MG63 (cell line): Measurements from ENCODE around the gene DRG1. TPM values are rescaled to one million over a fixed set of nuclear protein-coding genes. Genes with fewer than 3 reads are reported as not detected.

Source experiments
- DNase-seq: peaks from one replicate; pipeline ENCODE4 v3.0.0-alpha.2; 2020
- H3K27me3 ChIP-seq: fragments of 250-450 bp; sonication (Bioruptor Pico); 2 replicates; pipeline ENCODE4 v1.5.1; 2020; ENCODE audit warnings: mild to moderate bottlenecking, moderate library complexity
- H3K36me3 ChIP-seq: fragments of 250-450 bp; sonication (Bioruptor Pico); 2 replicates; pipeline ENCODE4 v1.5.1; 2020; ENCODE audit warnings: mild to moderate bottlenecking, moderate library complexity
- H3K4me3 ChIP-seq: fragments of 250-450 bp; sonication (Bioruptor Pico); 2 replicates; pipeline ENCODE4 v1.5.1; 2020; ENCODE audit warnings: mild to moderate bottlenecking, moderate library complexity
- H3K9me3 ChIP-seq: fragments of 250-450 bp; sonication (Bioruptor Pico); 2 replicates; pipeline ENCODE4 v1.5.1; 2020; ENCODE audit warnings: mild to moderate bottlenecking, moderate library complexity
- total RNA-seq: library from RNA; depleted of rRNA; stranded (reverse); fragments of >200 nt; shearing (Covaris generic); gene quantifications from 2 replicates; pipeline ENCODE4 v1.2.3, GENCODE V29; 2014; ENCODE audit warnings: low replicate concordance

The DRG1 gene
- total RNA-seq, 1 experiment from 2014 or later: 51.7 TPM

GRCh38 chr22:31431950-31432349 lies 32.5 kb downstream of the DRG1 start:
- no peak for DNase-seq
- Histone ChIP-seq H3K36me3 (peaks cover 87% of the 10 kb centered on the region), H3K27me3 (no peaks in the 10 kb centered on the region), H3K9me3 (no peaks in the 10 kb centered on the region), H3K4me3 (no peak overlapping the region)

- Histone ChIP-seq H3K36me3 (peaks cover 91% of the 10 kb centered on the region), H3K9me3 (no peaks in the 10 kb centered on the region), H3K27me3 (no peaks in the 10 kb centered on the region), H3K4me3 (no peak overlapping the region)
- no peak for DNase-seq
Observed at GRCh38 chr22:31436132-31436531, 36.7 kb downstream of the DRG1 start.

GRCh38 chr22:31439808-31440207 lies 40.4 kb downstream of the DRG1 start:
- no peaks in the 10 kb centered on the region for H3K9me3 ChIP-seq
- no peak overlapping the region for H3K4me3 ChIP-seq
- peaks cover 81% of the 10 kb centered on the region for H3K36me3 ChIP-seq
- H3K27me3 ChIP-seq: no peaks in the 10 kb centered on the region
- no peak for DNase-seq

- peaks cover 79% of the 10 kb centered on the region for H3K36me3 ChIP-seq
Observed at GRCh38 chr22:31440681-31441080, 41.3 kb downstream of the DRG1 start.

GRCh38 chr22:31441652-31442051 lies 42.2 kb downstream of the DRG1 start:
- no peaks in the 10 kb centered on the region for H3K27me3 ChIP-seq
- H3K9me3 ChIP-seq: no peaks in the 10 kb centered on the region
- no peak for DNase-seq
- peaks cover 73% of the 10 kb centered on the region for H3K36me3 ChIP-seq
- no peak overlapping the region for H3K4me3 ChIP-seq

More at GRCh38 chr22:31440681-31441080, 41.3 kb downstream of the DRG1 start:
- DNase-seq: no peak
- H3K9me3 ChIP-seq: no peaks in the 10 kb centered on the region
- no peak overlapping the region for H3K4me3 ChIP-seq
- H3K27me3 ChIP-seq: no peaks in the 10 kb centered on the region

- no peak overlapping the region for H3K4me3 ChIP-seq
- H3K27me3 ChIP-seq: no peaks in the 10 kb centered on the region
- no peak for DNase-seq
- no peaks in the 10 kb centered on the region for H3K9me3 ChIP-seq
- H3K36me3 ChIP-seq: peaks cover 66% of the 10 kb centered on the region
Observed at GRCh38 chr22:31442768-31443489, 43.5 kb downstream of the DRG1 start.

- Histone ChIP-seq H3K27me3 (no peaks in the 10 kb centered on the region), H3K9me3 (no peaks in the 10 kb centered on the region), H3K36me3 (peaks cover 65% of the 10 kb centered on the region), H3K4me3 (no peak overlapping the region)
- DNase-seq: no peak
Observed at GRCh38 chr22:31443516-31443915, 44.1 kb downstream of the DRG1 start.

- Histone ChIP-seq H3K27me3 (no peaks in the 10 kb centered on the region), H3K9me3 (no peaks in the 10 kb centered on the region), H3K4me3 (no peak overlapping the region), H3K36me3 (peaks cover 58% of the 10 kb centered on the region)
- no peak for DNase-seq
Observed at GRCh38 chr22:31445642-31446041, 46.2 kb downstream of the DRG1 start.

GRCh38 chr22:31446208-31446607 lies 46.8 kb downstream of the DRG1 start:
- no peak for DNase-seq
- Histone ChIP-seq H3K27me3 (no peaks in the 10 kb centered on the region), H3K36me3 (peaks cover 52% of the 10 kb centered on the region), H3K9me3 (no peaks in the 10 kb centered on the region), H3K4me3 (no peak overlapping the region)

GRCh38 chr22:31446767-31447166 lies 47.4 kb downstream of the DRG1 start:
- H3K9me3 ChIP-seq: no peaks in the 10 kb centered on the region
- H3K4me3 ChIP-seq: no peak overlapping the region
- H3K27me3 ChIP-seq: no peaks in the 10 kb centered on the region
- no peak for DNase-seq
- H3K36me3 ChIP-seq: peaks cover 48% of the 10 kb centered on the region

GRCh38 chr22:31447337-31447736 lies 47.9 kb downstream of the DRG1 start:
- Histone ChIP-seq H3K9me3 (no peaks in the 10 kb centered on the region), H3K36me3 (peaks cover 46% of the 10 kb centered on the region), H3K4me3 (no peak overlapping the region), H3K27me3 (no peaks in the 10 kb centered on the region)
- DNase-seq: no peak

GRCh38 chr22:31448382-31448781 lies 49.0 kb downstream of the DRG1 start:
- no peak for DNase-seq
- Histone ChIP-seq H3K9me3 (no peaks in the 10 kb centered on the region), H3K36me3 (peaks cover 41% of the 10 kb centered on the region), H3K4me3 (no peak overlapping the region), H3K27me3 (no peaks in the 10 kb centered on the region)

- H3K4me3 ChIP-seq: no peak overlapping the region
- H3K36me3 ChIP-seq: peaks cover 46% of the 10 kb centered on the region
- H3K27me3 ChIP-seq: no peaks in the 10 kb centered on the region
- no peak for DNase-seq
- no peaks in the 10 kb centered on the region for H3K9me3 ChIP-seq
Observed at GRCh38 chr22:31449506-31449905, 50.1 kb downstream of the DRG1 start.

GRCh38 chr22:31451709-31452571 lies 52.5 kb downstream of the DRG1 start:
- peak; percentile 5 for DNase-seq
- no peak overlapping the region for H3K4me3 ChIP-seq
- H3K9me3 ChIP-seq: no peaks in the 10 kb centered on the region
- H3K27me3 ChIP-seq: no peaks in the 10 kb centered on the region
- H3K36me3 ChIP-seq: peaks cover 50% of the 10 kb centered on the region

- Histone ChIP-seq H3K4me3 (no peak overlapping the region), H3K36me3 (peaks cover 46% of the 10 kb centered on the region), H3K27me3 (no peaks in the 10 kb centered on the region), H3K9me3 (no peaks in the 10 kb centered on the region)
- no peak for DNase-seq
Observed at GRCh38 chr22:31461699-31462098, 62.3 kb downstream of the DRG1 start.

- Histone ChIP-seq H3K36me3 (peaks cover 58% of the 10 kb centered on the region), H3K4me3 (no peak overlapping the region), H3K9me3 (no peaks in the 10 kb centered on the region), H3K27me3 (no peaks in the 10 kb centered on the region)
- DNase-seq: no peak
Observed at GRCh38 chr22:31465307-31465706, 65.9 kb downstream of the DRG1 start.

GRCh38 chr22:31474743-31475142 lies 75.3 kb downstream of the DRG1 start:
- H3K36me3 ChIP-seq: peaks cover 41% of the 10 kb centered on the region
- DNase-seq: no peak

GRCh38 chr22:31475800-31476199 lies 76.4 kb downstream of the DRG1 start:
- Histone ChIP-seq H3K36me3 (peaks cover 46% of the 10 kb centered on the region), H3K4me3 (no peak overlapping the region), H3K9me3 (no peaks in the 10 kb centered on the region), H3K27me3 (no peaks in the 10 kb centered on the region)
- DNase-seq: no peak

More at GRCh38 chr22:31474743-31475142, 75.3 kb downstream of the DRG1 start:
- no peak overlapping the region for H3K4me3 ChIP-seq
- H3K9me3 ChIP-seq: no peaks in the 10 kb centered on the region
- H3K27me3 ChIP-seq: no peaks in the 10 kb centered on the region
